IMR-90 (cell line): ENCODE measurements around the gene IVNS1ABP.

Experiments
- CEBPB ChIP-seq: IDR thresholded peaks from 2 replicates; pipeline ENCODE4 v1.6.1; 2012; ENCODE audit warnings: low read depth, low read length, improper control_type of control experiment
- CTCF ChIP-seq: conservative IDR thresholded peaks from 2 replicates; pipeline ENCODE4 v1.5.1; 2012; ENCODE audit warnings: mild to moderate bottlenecking, low read depth, low read length, improper control_type of control experiment
- ELK1 ChIP-seq: fragments of 150-350 bp; IDR thresholded peaks from 2 replicates; pipeline ENCODE4 v1.6.1; 2016; ENCODE audit warnings: low read depth, mild to moderate bottlenecking, low read length, moderate library complexity, borderline replicate concordance
- FOS ChIP-seq: fragments of 150-350 bp; IDR thresholded peaks from 2 replicates; pipeline ENCODE4 v1.6.1; 2016; ENCODE audit warnings: low read depth, low read length
- MAFK ChIP-seq: IDR thresholded peaks from 2 replicates; pipeline ENCODE4 v1.6.1; 2012; ENCODE audit warnings: low read depth, low read length, improper control_type of control experiment
- MAZ ChIP-seq: IDR thresholded peaks from 2 replicates; pipeline ENCODE4 v1.6.1; 2012; ENCODE audit warnings: low read depth, mild to moderate bottlenecking, low read length, improper control_type of control experiment, moderate library complexity, borderline replicate concordance
- NFE2L2 ChIP-seq: fragments of 150-350 bp; IDR thresholded peaks from 2 replicates; pipeline ENCODE4 v1.6.1; 2016; ENCODE audit warnings: low read depth, mild to moderate bottlenecking, low read length
- POLR2A ChIP-seq: IDR thresholded peaks from 2 replicates; pipeline ENCODE4 v1.6.1; 2012; ENCODE audit warnings: mild to moderate bottlenecking, low read depth, low read length
- RAD21 ChIP-seq: IDR thresholded peaks from 2 replicates; pipeline ENCODE4 v1.6.1; 2012; ENCODE audit warnings: low read length, improper control_type of control experiment
- RFX5 ChIP-seq: IDR thresholded peaks from 2 replicates; pipeline ENCODE4 v1.8.0; 2012; ENCODE audit warnings: low read depth, mild to moderate bottlenecking, low read length, moderate library complexity
- SMC3 ChIP-seq: fragments of 150-350 bp; IDR thresholded peaks from 2 replicates; pipeline ENCODE4 v1.6.1; 2016; ENCODE audit warnings: low read depth, mild to moderate bottlenecking, antibody characterized with exemption, low read length, moderate library complexity
- USF2 ChIP-seq: fragments of 150-350 bp; IDR thresholded peaks from 2 replicates; pipeline ENCODE4 v1.6.1; 2017; ENCODE audit warnings: mild to moderate bottlenecking, antibody characterized with exemption, low read length, low read depth

DNA sequence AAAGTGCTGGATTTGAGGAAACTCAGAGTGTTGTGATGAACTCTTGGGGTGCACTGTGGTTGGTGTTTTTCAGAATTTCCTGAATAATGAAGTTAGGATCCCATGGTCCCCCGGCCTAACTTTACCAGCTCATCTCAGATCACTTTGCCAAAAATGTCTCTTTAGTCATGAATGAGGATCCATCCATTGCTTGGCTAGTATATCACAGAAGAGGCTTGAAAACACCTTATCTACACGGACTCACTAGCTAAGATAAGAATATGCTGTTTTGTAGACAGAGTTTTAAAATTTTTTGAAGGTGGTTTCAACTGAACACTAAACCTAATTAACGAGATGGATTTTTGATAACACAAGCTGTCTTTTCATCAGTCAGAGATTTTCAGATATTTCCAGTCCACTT, 53.8 kb downstream of the IVNS1ABP start:
- TF ChIP-seq CTCF, result no peak
- TF ChIP-seq POLR2A, result no peak
- TF ChIP-seq RFX5, result no peak
- TF ChIP-seq ELK1, result no peak
- no peak for TF ChIP-seq FOS
- TF ChIP-seq NFE2L2, result no peak
- no peak for TF ChIP-seq USF2
- TF ChIP-seq RAD21, result no peak
- no peak for TF ChIP-seq CEBPB
- no peak for TF ChIP-seq SMC3
- no peak for TF ChIP-seq MAZ
- TF ChIP-seq MAFK, result no peak
